CD4-positive, alpha-beta T cell (primary cell): ENCODE measurements around the gene ARHGAP18. TPM values are rescaled to one million over a fixed set of nuclear protein-coding genes. Genes with fewer than 3 reads are reported as not detected.

Experiments used
- ATAC-seq: fragments of 200-7000 bp; cut with Tn5 transposase; one replicate; pipeline ENCODE4 v1.10.0; 2022; ENCODE audit warnings: mild to moderate bottlenecking; ENCODE audit not compliant: poor library complexity
- CTCF ChIA-PET: fragments of 350-600 bp; sonication (Branson Sonifier 250); formaldehyde crosslinking; loops from one replicate; lab custom pipeline; 2021; ENCODE audit warnings: antibody characterized with exemption, inconsistent platforms; lab: Charles Lee
- POLR2A ChIA-PET: fragments of 350-600 bp; sonication (Branson Sonifier 250); formaldehyde crosslinking; loops from one replicate; lab custom pipeline; 2021; ENCODE audit warnings: antibody characterized with exemption, inconsistent platforms; lab: Charles Lee
- DNase-seq, 14 experiments: peaks; one replicate each; pipeline ENCODE4 v3.0.0-alpha.2; 2013 to 2020; ENCODE audit warnings: mixed read lengths in 2 of 14
- H3K27ac ChIP-seq, 2 donors: one replicate each; pipeline versions ENCODE4 v1.5.1 to v1.7.0; 2013; ENCODE audit warnings: low read length in 2 of 2, low read depth in 1 of 2, mild to moderate bottlenecking in 1 of 2
- H3K27me3 ChIP-seq, 2 experiments: 1 replicate in 1 of 2; 2 replicates in 1 of 2; pipeline versions ENCODE4 v1.6.1 to v1.7.0; 2013; ENCODE audit warnings: low read length in 2 of 2, control low read depth in 1 of 2, mild to moderate bottlenecking in 1 of 2, moderate library complexity in 1 of 2; ENCODE audit not compliant: insufficient read depth in 2 of 2, control insufficient read depth in 1 of 2
- H3K36me3 ChIP-seq: one replicate; pipeline ENCODE4 v1.6.1; 2013; ENCODE audit warnings: low read length, control low read depth; ENCODE audit not compliant: insufficient read depth
- H3K4me1 ChIP-seq: one replicate; pipeline ENCODE4 v1.6.1; 2013; ENCODE audit warnings: low read length, control low read depth; ENCODE audit not compliant: insufficient read depth
- H3K4me3 ChIP-seq: one replicate; pipeline ENCODE4 v1.5.1; 2013; ENCODE audit warnings: mild to moderate bottlenecking, low read length, moderate library complexity
- H3K9me3 ChIP-seq, 2 experiments: 1 replicate in 1 of 2; 2 replicates in 1 of 2; pipeline versions ENCODE4 v1.6.1 to v1.7.0; 2013; ENCODE audit warnings: low read length in 2 of 2, mild to moderate bottlenecking in 2 of 2, control low read depth in 1 of 2, moderate library complexity in 1 of 2; ENCODE audit not compliant: control insufficient read depth in 1 of 2, insufficient read depth in 1 of 2
- H3K27ac Mint-ChIP-seq: one replicate; pipeline ENCODE4 v1.8.0; 2020; ENCODE audit warnings: mixed read lengths
- H3K27me3 Mint-ChIP-seq: one replicate; pipeline ENCODE4 v1.8.0; 2021; ENCODE audit warnings: mixed read lengths
- H3K36me3 Mint-ChIP-seq: one replicate; pipeline ENCODE4 v1.8.0; 2021; ENCODE audit warnings: low read depth, mixed read lengths
- H3K4me1 Mint-ChIP-seq: one replicate; pipeline ENCODE4 v1.8.0; 2021; ENCODE audit warnings: low read depth, mixed read lengths
- H3K4me3 Mint-ChIP-seq: one replicate; pipeline ENCODE4 v1.8.0; 2020; ENCODE audit warnings: mild to moderate bottlenecking, mixed read lengths
- H3K9me3 Mint-ChIP-seq: one replicate; pipeline ENCODE4 v1.8.0; 2020; ENCODE audit warnings: mixed read lengths
- intact Hi-C, 2 experiments: fragments of 100-400 bp; cut with DNase I in 1 of 2; cut with micrococcal nuclease in 1 of 2; formaldehyde crosslinking; loops; one replicate each; pipeline versions ENCODE4 v1.15.1 to v1.9.0; 2023 to 2025; cut with DNase I, micrococcal nuclease
- total RNA-seq, 174 experiments: library from RNA in 2 of 174; stranded (reverse) in 2 of 174; gene quantifications; one replicate each; pipeline ENCODE4 v1.2.3 and lab custom pipeline; 2021 to 2026
- TF ChIP-seq, protein P1 (sequence below): fragments of 200-600 bp; IDR thresholded peaks from one replicate; pipeline ENCODE4 v1.8.0; 2022; ENCODE audit warnings: antibody characterized with exemption, mild to moderate bottlenecking

The ARHGAP18 gene
- total RNA-seq, 2 experiments from 2014 or later: 0.71 to 1.3 TPM

- no peak overlapping the region for H3K27ac ChIP-seq
- DNase-seq (no peak), ATAC-seq (no peak)
- no peaks in the 10 kb centered on the region for H3K36me3 ChIP-seq
- H3K9me3 ChIP-seq: no peaks in the 10 kb centered on the region
- intact Hi-C loops: no loop called here
- Mint-ChIP-seq H3K9me3 (no peaks in the 10 kb centered on the region), H3K36me3 (no peaks in the 10 kb centered on the region), H3K27me3 (no peaks in the 10 kb centered on the region), H3K27ac (no peak overlapping the region), H3K4me1 (no peaks in the 10 kb centered on the region), H3K4me3 (no peak overlapping the region)
- H3K27me3 ChIP-seq: no peaks in the 10 kb centered on the region
- POLR2A ChIA-PET: no interaction called here
- no peak overlapping the region for H3K4me3 ChIP-seq
- CTCF ChIA-PET: interaction anchor here (0.7 to 1.5 kb wide), 3 partner anchors 10 to 1289 kb away, joined by 3 to 4 read pairs (median 4); no protein-coding TSS in a partner anchor
- no peaks in the 10 kb centered on the region for H3K4me1 ChIP-seq
- TF ChIP-seq, protein P1, sequence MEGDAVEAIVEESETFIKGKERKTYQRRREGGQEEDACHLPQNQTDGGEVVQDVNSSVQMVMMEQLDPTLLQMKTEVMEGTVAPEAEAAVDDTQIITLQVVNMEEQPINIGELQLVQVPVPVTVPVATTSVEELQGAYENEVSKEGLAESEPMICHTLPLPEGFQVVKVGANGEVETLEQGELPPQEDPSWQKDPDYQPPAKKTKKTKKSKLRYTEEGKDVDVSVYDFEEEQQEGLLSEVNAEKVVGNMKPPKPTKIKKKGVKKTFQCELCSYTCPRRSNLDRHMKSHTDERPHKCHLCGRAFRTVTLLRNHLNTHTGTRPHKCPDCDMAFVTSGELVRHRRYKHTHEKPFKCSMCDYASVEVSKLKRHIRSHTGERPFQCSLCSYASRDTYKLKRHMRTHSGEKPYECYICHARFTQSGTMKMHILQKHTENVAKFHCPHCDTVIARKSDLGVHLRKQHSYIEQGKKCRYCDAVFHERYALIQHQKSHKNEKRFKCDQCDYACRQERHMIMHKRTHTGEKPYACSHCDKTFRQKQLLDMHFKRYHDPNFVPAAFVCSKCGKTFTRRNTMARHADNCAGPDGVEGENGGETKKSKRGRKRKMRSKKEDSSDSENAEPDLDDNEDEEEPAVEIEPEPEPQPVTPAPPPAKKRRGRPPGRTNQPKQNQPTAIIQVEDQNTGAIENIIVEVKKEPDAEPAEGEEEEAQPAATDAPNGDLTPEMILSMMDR: no peak
Observed at GRCh38 chr6:129607581-129608186, 102.3 kb downstream of the ARHGAP18 start.

DNA sequence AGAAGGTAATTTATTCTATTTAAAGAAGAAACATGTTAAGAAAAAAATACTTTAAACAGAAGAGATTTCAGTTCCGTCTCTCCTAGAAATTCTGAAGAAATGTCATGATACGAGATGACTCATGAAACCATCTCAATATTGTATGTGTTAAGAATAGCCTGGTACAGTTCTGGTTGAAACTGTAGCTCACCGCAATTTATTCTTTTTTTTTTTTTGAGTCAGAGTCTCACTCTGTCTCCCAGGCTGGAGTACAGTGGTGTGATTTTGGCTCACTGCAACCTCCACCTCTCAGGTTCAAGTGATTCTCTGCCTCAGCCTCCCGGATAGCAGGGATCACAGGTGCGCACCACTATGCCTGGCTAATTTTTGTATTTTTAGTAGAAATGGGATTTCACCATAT lies 103.3 kb downstream of the ARHGAP18 start:
- CTCF ChIA-PET: interaction anchor here (1.5 kb wide), 1 partner anchor 122 kb away, joined by 3 read pairs; no protein-coding TSS in a partner anchor
- no peak for ATAC-seq
- Histone ChIP-seq H3K4me1 (no peaks in the 10 kb centered on the region), H3K9me3 (no peaks in the 10 kb centered on the region), H3K4me3 (no peak overlapping the region), H3K36me3 (no peaks in the 10 kb centered on the region), H3K27me3 (no peaks in the 10 kb centered on the region), H3K27ac (no peak overlapping the region)
- H3K9me3 Mint-ChIP-seq: no peaks in the 10 kb centered on the region
- intact Hi-C loops: no loop called here
- TF ChIP-seq, protein P1: no peak
- no peaks in the 10 kb centered on the region for H3K36me3 Mint-ChIP-seq
- H3K4me3 Mint-ChIP-seq: no peak overlapping the region
- no peaks in the 10 kb centered on the region for H3K27me3 Mint-ChIP-seq
- no peak for DNase-seq
- no peak overlapping the region for H3K27ac Mint-ChIP-seq
- POLR2A ChIA-PET: no interaction called here
- H3K4me1 Mint-ChIP-seq: no peaks in the 10 kb centered on the region

DNA sequence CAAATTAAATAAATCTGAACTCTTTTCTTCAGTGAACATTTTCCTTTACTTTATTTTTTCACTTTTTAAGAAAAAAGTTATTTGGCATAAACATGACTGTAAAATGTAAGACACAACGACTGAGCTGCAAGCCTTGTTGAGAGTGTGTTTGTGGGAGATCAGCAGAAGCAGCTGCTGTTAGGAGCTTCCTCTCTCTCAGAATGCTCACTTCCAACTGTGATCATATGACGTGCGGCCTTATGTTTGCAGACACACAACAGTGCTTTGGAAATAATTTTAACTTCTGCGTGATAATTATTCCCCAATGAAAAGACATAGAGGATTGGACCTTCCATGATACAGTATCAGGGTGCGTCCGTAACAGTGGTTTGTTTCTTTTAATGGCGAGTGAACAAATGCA lies 104.0 kb downstream of the ARHGAP18 start:
- DNase-seq (no peak), ATAC-seq (no peak)
- Mint-ChIP-seq H3K4me1 (no peaks in the 10 kb centered on the region), H3K9me3 (no peaks in the 10 kb centered on the region), H3K4me3 (no peak overlapping the region), H3K27ac (no peak overlapping the region), H3K27me3 (no peaks in the 10 kb centered on the region), H3K36me3 (no peaks in the 10 kb centered on the region)
- no peaks in the 10 kb centered on the region for H3K27me3 ChIP-seq
- ChIA-PET POLR2A (no interaction called here), CTCF (no interaction called here)
- H3K36me3 ChIP-seq: no peaks in the 10 kb centered on the region
- H3K4me1 ChIP-seq: no peaks in the 10 kb centered on the region
- no peak overlapping the region for H3K27ac ChIP-seq
- TF ChIP-seq, protein P1: no peak
- no peaks in the 10 kb centered on the region for H3K9me3 ChIP-seq
- intact Hi-C loops: no loop called here
- H3K4me3 ChIP-seq: no peak overlapping the region
